Type B pancreatic cell (in vitro differentiated cells): Measurements from ENCODE around the gene RUSC1. TPM values are rescaled to one million over a fixed set of nuclear protein-coding genes. Genes with fewer than 3 reads are reported as not detected.

ENCODE experiments used
- DNase-seq: peaks from one replicate; pipeline ENCODE4 v3.0.0; 2021; ENCODE audit warnings: mixed read lengths; ENCODE audit not compliant: unreplicated experiment; ENCODE audit errors: extremely low spot score
- H3K27ac Mint-ChIP-seq: 2 replicates; pipeline ENCODE4 v1.8.0; 2021; ENCODE audit warnings: mild to moderate bottlenecking, mixed read lengths
- H3K27me3 Mint-ChIP-seq: 2 replicates; pipeline ENCODE4 v1.8.0; 2021; ENCODE audit warnings: mixed read lengths
- H3K36me3 Mint-ChIP-seq: 2 replicates; pipeline ENCODE4 v1.8.0; 2021; ENCODE audit warnings: mixed read lengths
- H3K4me1 Mint-ChIP-seq: one replicate; pipeline ENCODE4 v1.8.0; 2021; ENCODE audit warnings: mixed read lengths; ENCODE audit not compliant: unreplicated experiment
- H3K4me3 Mint-ChIP-seq: 2 replicates; pipeline ENCODE4 v1.8.0; 2021; ENCODE audit warnings: mild to moderate bottlenecking, mixed read lengths
- H3K9me3 Mint-ChIP-seq: 2 replicates; pipeline ENCODE4 v1.8.0; 2021; ENCODE audit warnings: mixed read lengths
- CTCF ChIP-seq: fragments of 200-600 bp; sonication (generic); conservative IDR thresholded peaks from 2 replicates; pipeline ENCODE4 v1.5.0; 2021; ENCODE audit warnings: antibody characterized with exemption, mild to moderate bottlenecking
- total RNA-seq: library from RNA; stranded (reverse); gene quantifications from 2 replicates; pipeline ENCODE4 v1.2.1, GENCODE V29; 2021; ENCODE audit warnings: low replicate concordance

RUSC1 gene
- total RNA-seq, 1 donor from 2014 or later, result 39.1 TPM

GRCh38 chr1:155305881-155306391 is 14.8 kb upstream of the RUSC1 start:
- no peak for DNase-seq
- H3K36me3 Mint-ChIP-seq, result peaks cover 3% of the 10 kb centered on the region
- peak overlapping the region; percentile 68 for H3K27ac Mint-ChIP-seq
- peaks cover 12% of the 10 kb centered on the region for H3K4me1 Mint-ChIP-seq
- H3K4me3 Mint-ChIP-seq, result peak overlapping the region; percentile 51
- no peaks in the 10 kb centered on the region for H3K9me3 Mint-ChIP-seq
- no peak for TF ChIP-seq CTCF
- H3K27me3 Mint-ChIP-seq, result no peaks in the 10 kb centered on the region

GRCh38 chr1:155307247-155307740 is 13.4 kb upstream of the RUSC1 start:
- peaks cover 10% of the 10 kb centered on the region for H3K36me3 Mint-ChIP-seq
- no peak for DNase-seq
- peak; percentile 64 for TF ChIP-seq CTCF
- no peaks in the 10 kb centered on the region for H3K27me3 Mint-ChIP-seq
- peak overlapping the region; percentile 69 for H3K27ac Mint-ChIP-seq
- H3K4me1 Mint-ChIP-seq, result peaks cover 12% of the 10 kb centered on the region
- H3K9me3 Mint-ChIP-seq, result no peaks in the 10 kb centered on the region
- peak overlapping the region; percentile 70 for H3K4me3 Mint-ChIP-seq

- H3K36me3 Mint-ChIP-seq, result peaks cover 17% of the 10 kb centered on the region
- peak; percentile 93 for DNase-seq
- peaks cover 12% of the 10 kb centered on the region for H3K4me1 Mint-ChIP-seq
- peak within 1 kb of the TSS; percentile 94 for H3K27ac Mint-ChIP-seq
- TF ChIP-seq CTCF, result no peak
- H3K9me3 Mint-ChIP-seq, result no peaks in the 10 kb centered on the region
- H3K4me3 Mint-ChIP-seq, result peak within 1 kb of the TSS; percentile 99
- H3K27me3 Mint-ChIP-seq, result no peaks in the 10 kb centered on the region
Measured at GRCh38 chr1:155308493-155309422, 11.9 kb upstream of the RUSC1 start, which contains the start of gene FDPS. FDPS (plus strand) TSS chr1:155308866; CDS start chr1:155309790, 924 bp downstream.

- Mint-ChIP-seq H3K27ac (peak overlapping the region; percentile 94), H3K36me3 (peaks cover 17% of the 10 kb centered on the region), H3K4me1 (peaks cover 12% of the 10 kb centered on the region), H3K9me3 (no peaks in the 10 kb centered on the region), H3K4me3 (peak overlapping the region; percentile 99), H3K27me3 (no peaks in the 10 kb centered on the region)
- DNase-seq, result no peak
- no peak for TF ChIP-seq CTCF
Measured at GRCh38 chr1:155309423-155310021, 11.2 kb upstream of the RUSC1 start.

- Mint-ChIP-seq H3K36me3 (peaks cover 17% of the 10 kb centered on the region), H3K27ac (peak overlapping the region; percentile 3)
Measured at GRCh38 chr1:155313261-155313660, 7.4 kb upstream of the RUSC1 start.

More at GRCh38 chr1:155313261-155313660, 7.4 kb upstream of the RUSC1 start:
- no peaks in the 10 kb centered on the region for H3K9me3 Mint-ChIP-seq
- H3K4me1 Mint-ChIP-seq, result peaks cover 12% of the 10 kb centered on the region
- H3K4me3 Mint-ChIP-seq, result peak overlapping the region; percentile 6
- H3K27me3 Mint-ChIP-seq, result no peaks in the 10 kb centered on the region
- no peak for DNase-seq
- TF ChIP-seq CTCF, result no peak
